MV-4-11 (cell line): ENCODE data around the gene KRT72.
A peak's percentile ranks its signal among the peaks of the same experiment; 100 is the strongest.

Experiments used
- DNase-seq: peaks from one replicate; lab custom pipeline; 2025; lab: John Stamatoyannopoulos, UW

KRT72 gene

DNA sequence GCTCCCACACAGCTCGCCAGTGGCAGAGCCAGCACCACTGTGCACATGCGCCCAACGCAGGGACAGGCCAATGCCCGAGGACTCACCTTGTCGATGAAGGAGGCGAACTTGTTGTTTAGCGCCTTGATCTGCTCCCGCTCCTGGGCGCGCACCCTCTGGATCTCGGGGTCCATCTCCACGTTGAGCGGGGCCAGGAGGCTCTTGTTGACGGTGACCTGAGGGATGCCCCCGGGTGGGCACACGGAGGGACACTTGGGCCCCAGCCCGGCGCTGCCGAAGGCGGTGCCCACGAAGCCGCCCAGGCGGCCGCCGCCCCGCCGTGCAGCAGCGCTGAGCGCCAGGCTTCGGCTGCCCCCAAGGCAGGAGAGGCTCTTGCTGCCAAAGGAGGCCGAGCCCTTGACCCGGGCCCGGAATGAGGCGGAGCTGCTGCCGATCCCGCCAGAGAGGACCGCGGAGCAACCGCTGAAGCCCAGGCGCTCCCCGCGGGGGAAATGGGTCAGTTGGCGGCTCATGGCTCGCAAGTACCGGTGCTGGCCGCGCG is at the start of gene KRT72:
Gene KRT72 (minus strand): TSS at position 523 of the 541 bp plus-strand sequence. CDS start 11 bp downstream, at position 512.
- DNase-seq, result no peak

- DNase-seq, result no peak
Measured at GRCh38 chr12:52650520-52651081, 49.3 kb upstream of the KRT72 start.

DNA sequence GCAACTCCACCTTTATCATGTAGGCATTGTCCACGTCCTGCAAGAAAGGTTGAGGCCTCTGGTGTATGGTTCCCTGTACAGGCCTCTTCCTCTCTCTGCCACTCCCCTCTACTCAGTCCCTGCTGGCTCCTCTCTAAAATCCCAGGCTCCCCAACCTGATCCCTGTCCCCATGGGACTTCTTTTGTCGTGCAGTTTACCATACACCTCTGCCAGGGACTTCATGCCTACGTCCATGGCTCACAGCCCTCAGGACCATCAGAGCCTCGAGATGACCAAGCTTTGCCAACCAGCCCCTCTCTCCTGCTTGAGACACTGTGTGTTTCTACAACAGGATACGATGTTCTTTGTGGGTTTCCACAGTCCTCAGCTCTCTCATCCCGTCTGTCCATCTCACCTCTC is 47.8 kb upstream of the KRT72 start:
- DNase-seq, result no peak

GRCh38 chr12:52648012-52648550 is 46.8 kb upstream of the KRT72 start:
- no peak for DNase-seq

GRCh38 chr12:52647601-52648000 is 46.3 kb upstream of the KRT72 start:
- no peak for DNase-seq

DNA sequence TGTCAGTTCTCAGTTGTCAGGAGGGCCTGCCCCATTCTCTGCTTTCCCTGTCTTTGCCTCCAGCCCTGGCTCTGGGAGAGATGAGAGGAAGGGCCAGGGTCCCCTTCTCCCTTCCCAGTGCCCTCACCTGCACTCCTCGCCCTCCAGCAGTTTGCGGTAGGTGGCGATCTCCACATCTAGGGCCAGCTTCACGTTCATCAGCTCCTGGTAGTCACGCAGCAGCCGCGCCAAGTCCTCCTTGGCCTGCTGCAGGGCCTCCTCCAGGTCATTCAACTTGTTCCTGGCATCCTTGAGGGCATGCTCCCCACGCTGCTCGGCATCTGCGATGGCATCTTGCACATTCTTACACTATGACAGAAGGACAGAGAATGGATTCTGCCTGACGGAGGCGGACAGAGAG is 45.4 kb upstream of the KRT72 start:
- no peak for DNase-seq

DNA sequence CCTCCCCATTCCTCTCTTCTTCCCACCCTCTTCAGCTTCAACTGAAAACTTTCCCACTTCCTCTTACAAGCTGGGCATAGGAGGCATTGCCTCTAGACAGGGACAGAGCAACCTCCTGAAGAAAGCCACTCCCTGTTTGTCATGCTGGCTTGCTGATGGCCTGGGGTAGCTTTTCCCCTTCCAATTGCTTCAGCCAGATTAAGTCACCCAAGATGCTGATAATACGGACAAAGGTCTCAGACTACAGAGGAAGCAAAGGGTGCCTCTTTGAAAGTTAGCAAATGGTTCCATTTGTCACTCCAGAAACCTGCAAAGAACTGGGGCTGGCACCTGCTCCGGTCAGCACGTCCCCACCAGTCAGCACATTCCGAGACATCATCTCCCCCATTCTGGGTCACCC is 44.7 kb upstream of the KRT72 start:
- DNase-seq, result peak; percentile 62

DNA sequence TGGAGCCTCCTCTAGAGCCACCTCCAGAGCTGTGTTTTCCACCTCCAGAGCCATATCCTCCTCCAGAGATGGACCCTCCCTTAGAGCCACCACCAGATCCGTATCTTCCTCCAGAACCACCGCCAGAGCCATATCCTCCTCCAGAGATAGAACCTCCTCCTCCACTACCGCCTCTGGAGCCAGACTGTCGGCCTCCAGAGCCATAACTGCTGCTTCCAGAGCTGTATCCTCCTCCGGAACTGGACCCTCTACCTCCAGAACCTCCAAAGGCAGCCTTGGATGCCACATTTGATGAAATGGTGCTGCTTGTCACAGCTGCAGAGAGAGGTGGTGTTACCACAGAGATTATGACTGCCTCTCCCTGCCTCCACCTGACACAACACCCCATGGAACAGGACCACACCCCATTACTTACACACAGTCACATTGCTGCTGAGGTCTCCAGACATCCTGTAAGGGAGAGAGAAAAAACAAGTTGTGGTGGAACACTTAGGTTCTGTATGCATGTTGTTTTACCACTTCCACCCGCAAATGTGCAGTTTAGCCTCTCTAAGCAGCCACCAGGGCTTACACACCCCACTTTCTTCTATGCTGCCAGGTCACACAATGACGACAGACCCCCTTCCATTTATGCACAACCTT is 44.0 kb upstream of the KRT72 start:
- DNase-seq, result peak; percentile 29

GRCh38 chr12:52644078-52644415 is 42.8 kb upstream of the KRT72 start:
- no peak for DNase-seq

GRCh38 chr12:52643233-52644077 is 42.2 kb upstream of the KRT72 start:
- DNase-seq, result no peak

- DNase-seq, result no peak
Measured at GRCh38 chr12:52641468-52641867, 40.2 kb upstream of the KRT72 start.

DNA sequence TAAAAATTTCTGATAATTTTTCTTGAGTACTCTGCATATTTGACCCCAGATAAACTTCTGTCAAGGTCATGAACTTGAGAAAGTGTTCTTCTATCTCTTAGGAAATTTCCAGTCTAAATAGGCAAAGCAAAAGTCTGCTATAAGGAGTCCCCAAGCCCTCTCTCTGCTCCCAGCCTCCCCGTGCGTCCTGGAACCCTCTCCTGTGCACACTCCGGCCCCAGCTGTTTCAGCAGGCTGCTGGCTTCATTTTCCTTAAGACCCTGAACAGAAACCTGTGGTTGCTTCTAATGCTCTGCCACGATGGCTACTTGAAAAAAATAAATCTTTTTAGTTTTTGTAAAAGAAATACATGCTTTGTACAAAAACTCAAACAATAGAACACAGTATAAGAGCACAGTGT is 36.0 kb upstream of the KRT72 start:
- DNase-seq, result no peak

DNA sequence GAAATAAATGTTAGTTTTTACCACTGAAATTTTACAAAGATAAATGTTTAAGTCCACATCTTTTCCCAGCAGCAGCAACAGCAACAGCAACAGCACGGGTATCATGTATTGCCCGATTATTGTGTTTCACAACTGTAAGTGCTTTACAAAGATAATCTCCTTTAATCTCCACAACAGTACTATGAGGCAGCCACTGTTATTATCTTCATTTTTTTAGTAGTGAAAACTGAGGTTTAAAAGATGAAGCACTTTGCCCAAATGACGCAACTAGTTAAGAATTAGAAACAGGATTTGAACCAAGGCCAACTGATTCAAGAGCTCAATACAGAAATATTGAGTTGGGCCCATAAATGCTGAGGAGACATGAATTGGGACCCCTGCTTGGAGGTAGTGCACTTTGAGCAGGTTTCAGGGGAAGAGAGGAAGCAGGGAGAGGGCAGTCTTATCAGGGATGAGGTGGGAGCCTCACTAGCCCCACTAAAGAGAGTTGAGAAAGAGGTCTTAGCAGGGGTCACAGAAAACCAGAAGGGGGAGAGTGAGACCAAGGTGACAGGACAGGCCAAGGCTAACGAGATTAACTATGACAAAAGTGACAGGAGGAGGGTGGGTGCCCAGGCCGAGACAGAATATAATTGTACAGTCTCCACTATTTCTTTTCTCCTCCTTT is 35.5 kb upstream of the KRT72 start:
- DNase-seq, result peak; percentile 51

GRCh38 chr12:52636189-52636588 is 34.9 kb upstream of the KRT72 start:
- DNase-seq, result peak; percentile 40

- DNase-seq, result no peak
Measured at GRCh38 chr12:52634266-52635056, 33.2 kb upstream of the KRT72 start.

DNA sequence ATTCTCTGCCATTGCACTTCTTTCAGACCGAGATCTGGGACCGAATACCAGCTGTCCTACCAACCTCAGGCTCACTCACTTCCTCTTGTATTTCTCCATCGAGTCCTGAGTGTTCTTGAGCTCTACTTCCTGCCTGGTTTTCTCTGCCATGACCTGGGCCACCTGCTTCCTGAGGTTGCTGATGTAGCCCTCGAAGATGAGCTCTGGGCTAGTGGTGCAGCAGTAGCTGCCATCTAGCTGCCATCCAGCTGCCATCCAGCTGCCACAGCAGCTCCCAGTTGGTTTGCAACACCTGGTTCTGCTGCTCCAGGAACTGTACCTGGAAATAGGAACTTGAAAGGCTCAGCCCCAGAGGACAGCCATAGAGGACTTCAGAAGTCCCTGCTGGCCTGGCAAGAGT is 32.1 kb upstream of the KRT72 start:
- peak; percentile 75 for DNase-seq

GRCh38 chr12:52632656-52633055 is 31.4 kb upstream of the KRT72 start:
- DNase-seq, result peak; percentile 39

- no peak for DNase-seq
Measured at GRCh38 chr12:52631676-52632459, 30.6 kb upstream of the KRT72 start.

GRCh38 chr12:52631264-52631663 is 30.0 kb upstream of the KRT72 start:
- no peak for DNase-seq

- DNase-seq, result no peak
Measured at GRCh38 chr12:52630599-52631200, 29.4 kb upstream of the KRT72 start.
